Keratinocyte (primary cell): ENCODE measurements around the gene SAMD10.

ENCODE experiments used
- EZH2 ChIP-seq: IDR thresholded peaks from one replicate; pipeline ENCODE4 v1.6.1; 2012; ENCODE audit warnings: inconsistent platforms, mild to moderate bottlenecking, low read length, moderate library complexity
- TF ChIP-seq, protein P1 (sequence below), 3 experiments: IDR thresholded peaks in 1 of 3; conservative IDR thresholded peaks in 1 of 3; optimal IDR thresholded peaks in 1 of 3; 2 replicates in 2 of 3; 3 replicates in 1 of 3; pipeline versions ENCODE3 to v1.5.1; 2011; ENCODE audit warnings: low read length in 3 of 3, mild to moderate bottlenecking in 3 of 3, moderate library complexity in 2 of 3, control low read depth in 1 of 3, inconsistent platforms in 1 of 3; ENCODE audit not compliant: insufficient read depth in 2 of 3; ENCODE audit errors: extremely low read depth in 1 of 3

DNA sequence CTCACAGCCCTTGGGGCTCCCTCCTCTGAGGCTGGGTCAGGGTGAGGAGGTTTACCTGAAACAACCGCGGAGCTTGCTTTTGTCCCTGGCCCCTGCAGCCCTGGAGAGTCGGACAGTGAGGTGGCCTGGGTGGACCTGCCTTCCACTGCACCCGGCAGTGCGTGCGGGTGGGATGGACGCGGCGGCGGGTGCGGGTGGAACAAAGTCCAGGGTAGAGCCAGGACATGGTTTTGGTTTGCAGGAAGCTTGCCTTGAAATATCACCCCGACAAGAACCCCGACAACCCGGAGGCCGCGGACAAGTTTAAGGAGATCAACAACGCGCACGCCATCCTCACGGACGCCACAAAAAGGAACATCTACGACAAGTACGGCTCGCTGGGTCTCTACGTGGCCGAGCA, 50.4 kb downstream of the SAMD10 start:
- TF ChIP-seq, protein P1, sequence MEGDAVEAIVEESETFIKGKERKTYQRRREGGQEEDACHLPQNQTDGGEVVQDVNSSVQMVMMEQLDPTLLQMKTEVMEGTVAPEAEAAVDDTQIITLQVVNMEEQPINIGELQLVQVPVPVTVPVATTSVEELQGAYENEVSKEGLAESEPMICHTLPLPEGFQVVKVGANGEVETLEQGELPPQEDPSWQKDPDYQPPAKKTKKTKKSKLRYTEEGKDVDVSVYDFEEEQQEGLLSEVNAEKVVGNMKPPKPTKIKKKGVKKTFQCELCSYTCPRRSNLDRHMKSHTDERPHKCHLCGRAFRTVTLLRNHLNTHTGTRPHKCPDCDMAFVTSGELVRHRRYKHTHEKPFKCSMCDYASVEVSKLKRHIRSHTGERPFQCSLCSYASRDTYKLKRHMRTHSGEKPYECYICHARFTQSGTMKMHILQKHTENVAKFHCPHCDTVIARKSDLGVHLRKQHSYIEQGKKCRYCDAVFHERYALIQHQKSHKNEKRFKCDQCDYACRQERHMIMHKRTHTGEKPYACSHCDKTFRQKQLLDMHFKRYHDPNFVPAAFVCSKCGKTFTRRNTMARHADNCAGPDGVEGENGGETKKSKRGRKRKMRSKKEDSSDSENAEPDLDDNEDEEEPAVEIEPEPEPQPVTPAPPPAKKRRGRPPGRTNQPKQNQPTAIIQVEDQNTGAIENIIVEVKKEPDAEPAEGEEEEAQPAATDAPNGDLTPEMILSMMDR (optimal IDR thresholded peaks at IDR 0.05 in 1 of 3, IDR thresholded peaks at IDR 0.05 in 1 of 3, conservative IDR thresholded peaks at IDR 0.05 in 1 of 3; ENCODE audit: extremely low read depth in 1 of 3, insufficient read depth in 2 of 3, low read length in 3 of 3) = no peak
- no peak for TF ChIP-seq EZH2
